ENCODE measurements around the gene CDH4.

Gene CDH4

GRCh38 chr20:61819574-61819846 is 567.4 kb downstream of the CDH4 start:
- Mint-ChIP-seq H3K9me3 (peaks cover 9% of the 10 kb centered on the region), H3K36me3 (ENCODE audit: low read depth) (no peaks in the 10 kb centered on the region)

DNA sequence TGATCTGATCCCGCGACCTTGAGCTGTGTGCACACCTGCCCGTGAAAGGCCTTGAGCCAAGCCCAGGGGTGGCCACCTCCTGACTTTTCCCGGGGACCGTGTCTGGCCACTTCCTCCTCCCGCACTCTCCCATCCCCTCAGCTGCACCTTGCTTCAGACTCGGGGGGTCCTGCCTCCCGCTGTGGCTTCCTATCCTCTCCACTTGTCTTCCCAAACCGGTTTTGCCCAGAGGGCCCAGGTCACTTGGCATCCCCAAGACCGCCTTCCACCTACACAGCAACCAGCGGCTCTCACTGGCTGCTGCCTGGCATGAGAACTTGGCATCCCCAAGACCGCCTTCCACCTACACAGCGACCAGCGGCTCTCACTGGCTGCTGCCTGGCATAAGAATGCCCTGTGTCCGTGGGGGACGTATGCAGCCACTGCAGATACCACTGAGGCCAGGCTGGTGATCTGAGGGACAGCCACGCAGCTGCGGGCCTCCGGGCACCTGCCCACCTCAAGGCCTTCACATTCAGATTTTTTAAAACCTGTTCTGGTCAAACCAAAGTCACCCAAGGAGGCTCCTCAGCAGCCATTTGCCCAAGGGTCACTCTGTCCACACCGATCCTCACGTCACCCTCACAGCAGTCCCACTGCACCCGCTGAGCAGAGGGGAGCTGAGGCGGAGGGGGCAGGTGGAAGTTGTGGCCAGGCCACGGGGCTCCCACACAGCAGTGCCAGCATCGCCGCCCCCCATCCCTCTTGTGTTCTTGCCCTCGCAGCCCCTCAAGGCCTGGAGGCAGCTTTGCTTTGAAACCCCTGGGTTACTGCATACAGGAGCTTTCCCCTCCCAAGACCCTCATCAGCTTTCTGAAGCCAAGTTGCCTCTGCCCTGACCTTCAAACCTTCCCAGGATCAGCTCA is 568.1 kb downstream of the CDH4 start:
- no peak overlapping the region for H3K4me3 Mint-ChIP-seq
- no peak overlapping the region for H3K27ac Mint-ChIP-seq
- no peaks in the 10 kb centered on the region for H3K36me3 Mint-ChIP-seq (ENCODE audit: low read depth)
- no peaks in the 10 kb centered on the region for H3K27me3 Mint-ChIP-seq
- intact Hi-C loops (cut with micrococcal nuclease), result no loop called here
- H3K4me1 Mint-ChIP-seq (ENCODE audit: low read depth), result no peaks in the 10 kb centered on the region
- H3K9me3 Mint-ChIP-seq, result peaks cover 9% of the 10 kb centered on the region

More at GRCh38 chr20:61819574-61819846, 567.4 kb downstream of the CDH4 start:
- Mint-ChIP-seq H3K4me3 (no peak overlapping the region), H3K27me3 (no peaks in the 10 kb centered on the region), H3K27ac (no peak overlapping the region), H3K4me1 (ENCODE audit: low read depth) (no peaks in the 10 kb centered on the region)
- intact Hi-C loops (cut with micrococcal nuclease), result no loop called here

DNA sequence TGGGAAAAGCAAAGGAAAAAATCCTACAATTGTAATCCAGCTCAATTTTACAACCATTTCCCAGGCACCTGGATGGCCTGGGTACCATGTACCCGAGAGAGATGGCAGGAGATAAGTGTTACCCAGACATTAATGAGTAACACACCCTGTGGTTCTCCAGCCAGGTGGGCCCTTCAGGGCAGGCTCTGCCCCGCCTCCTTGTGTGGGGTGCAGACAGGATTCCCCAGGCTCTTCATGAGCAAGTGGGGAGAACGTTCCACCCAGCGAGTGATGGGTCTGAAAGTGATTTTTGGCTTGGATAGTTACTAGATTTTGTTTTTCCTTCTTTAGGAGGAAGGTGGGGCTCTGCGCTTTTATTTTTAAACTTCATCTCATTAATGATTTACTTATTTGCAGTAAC is 569.7 kb downstream of the CDH4 start:
- Mint-ChIP-seq H3K27ac (no peak overlapping the region), H3K4me3 (no peak overlapping the region), H3K4me1 (ENCODE audit: low read depth) (no peaks in the 10 kb centered on the region), H3K27me3 (no peaks in the 10 kb centered on the region), H3K36me3 (ENCODE audit: low read depth) (no peaks in the 10 kb centered on the region), H3K9me3 (peaks cover 9% of the 10 kb centered on the region)
- intact Hi-C loops (cut with micrococcal nuclease), result no loop called here

- intact Hi-C loops (cut with micrococcal nuclease), result no loop called here
- Mint-ChIP-seq H3K36me3 (ENCODE audit: low read depth) (no peaks in the 10 kb centered on the region), H3K4me1 (ENCODE audit: low read depth) (no peaks in the 10 kb centered on the region), H3K27ac (no peak overlapping the region), H3K4me3 (no peak overlapping the region), H3K27me3 (no peaks in the 10 kb centered on the region), H3K9me3 (peaks cover 9% of the 10 kb centered on the region)
These were observed 570.3 kb downstream of the CDH4 start for GRCh38 chr20:61822396-61822795.

DNA sequence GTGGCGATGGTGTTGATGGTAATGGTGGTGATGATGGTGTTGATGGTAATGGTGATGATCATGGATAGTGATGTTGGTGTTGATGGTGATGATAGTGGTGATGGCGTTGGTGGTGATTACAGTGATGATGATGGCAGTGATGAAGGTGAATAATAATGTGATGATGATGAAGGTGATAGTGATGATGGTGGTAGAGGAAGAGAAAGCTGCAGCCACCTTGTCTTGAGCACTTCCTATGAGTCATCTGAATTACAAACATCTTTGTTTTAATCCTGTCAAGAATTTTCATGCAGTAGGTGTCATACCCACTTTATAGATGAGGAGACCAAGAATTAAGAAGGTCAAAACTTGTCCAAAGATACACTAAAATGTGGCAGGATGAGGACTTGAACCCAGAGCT is 571.2 kb downstream of the CDH4 start:
- H3K4me3 Mint-ChIP-seq, result no peak overlapping the region
- H3K27me3 Mint-ChIP-seq, result peaks cover 2% of the 10 kb centered on the region
- intact Hi-C loops (cut with micrococcal nuclease), result no loop called here
- H3K27ac Mint-ChIP-seq, result no peak overlapping the region
- peaks cover 9% of the 10 kb centered on the region for H3K9me3 Mint-ChIP-seq
- H3K36me3 Mint-ChIP-seq (ENCODE audit: low read depth), result no peaks in the 10 kb centered on the region
- no peaks in the 10 kb centered on the region for H3K4me1 Mint-ChIP-seq (ENCODE audit: low read depth)

GRCh38 chr20:61828891-61829290 is 576.8 kb downstream of the CDH4 start:
- Mint-ChIP-seq H3K27me3 (peaks cover 34% of the 10 kb centered on the region), H3K4me3 (no peak overlapping the region), H3K9me3 (no peaks in the 10 kb centered on the region), H3K4me1 (ENCODE audit: low read depth) (peaks cover 7% of the 10 kb centered on the region), H3K27ac (no peak overlapping the region), H3K36me3 (ENCODE audit: low read depth) (no peaks in the 10 kb centered on the region)
- intact Hi-C loops (cut with micrococcal nuclease), result no loop called here

DNA sequence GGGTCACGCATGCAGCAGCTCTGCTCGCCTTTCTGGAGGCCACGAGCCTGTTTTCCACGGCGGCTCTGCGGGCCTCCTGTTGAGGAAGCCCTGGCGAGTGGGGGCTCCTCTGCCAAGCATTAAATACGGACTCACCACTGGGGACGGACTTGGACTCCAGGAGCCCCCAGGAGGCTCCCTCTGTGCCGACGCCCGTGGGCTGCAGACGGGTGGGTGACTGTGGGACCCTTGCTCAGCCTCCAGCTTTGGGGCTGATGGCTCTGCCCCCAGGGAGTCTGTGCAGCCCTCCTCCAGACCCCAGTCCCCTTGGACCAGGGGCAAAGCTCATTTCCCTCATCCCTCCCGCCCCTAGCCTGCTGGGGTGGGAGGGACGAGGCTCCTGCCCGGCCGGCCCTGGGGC is 577.5 kb downstream of the CDH4 start:
- peaks cover 7% of the 10 kb centered on the region for H3K4me1 Mint-ChIP-seq (ENCODE audit: low read depth)
- peaks cover 34% of the 10 kb centered on the region for H3K27me3 Mint-ChIP-seq
- no peak overlapping the region for H3K4me3 Mint-ChIP-seq
- no peaks in the 10 kb centered on the region for H3K36me3 Mint-ChIP-seq (ENCODE audit: low read depth)
- intact Hi-C loops (cut with micrococcal nuclease), result no loop called here
- H3K27ac Mint-ChIP-seq, result no peak overlapping the region
- H3K9me3 Mint-ChIP-seq, result no peaks in the 10 kb centered on the region

DNA sequence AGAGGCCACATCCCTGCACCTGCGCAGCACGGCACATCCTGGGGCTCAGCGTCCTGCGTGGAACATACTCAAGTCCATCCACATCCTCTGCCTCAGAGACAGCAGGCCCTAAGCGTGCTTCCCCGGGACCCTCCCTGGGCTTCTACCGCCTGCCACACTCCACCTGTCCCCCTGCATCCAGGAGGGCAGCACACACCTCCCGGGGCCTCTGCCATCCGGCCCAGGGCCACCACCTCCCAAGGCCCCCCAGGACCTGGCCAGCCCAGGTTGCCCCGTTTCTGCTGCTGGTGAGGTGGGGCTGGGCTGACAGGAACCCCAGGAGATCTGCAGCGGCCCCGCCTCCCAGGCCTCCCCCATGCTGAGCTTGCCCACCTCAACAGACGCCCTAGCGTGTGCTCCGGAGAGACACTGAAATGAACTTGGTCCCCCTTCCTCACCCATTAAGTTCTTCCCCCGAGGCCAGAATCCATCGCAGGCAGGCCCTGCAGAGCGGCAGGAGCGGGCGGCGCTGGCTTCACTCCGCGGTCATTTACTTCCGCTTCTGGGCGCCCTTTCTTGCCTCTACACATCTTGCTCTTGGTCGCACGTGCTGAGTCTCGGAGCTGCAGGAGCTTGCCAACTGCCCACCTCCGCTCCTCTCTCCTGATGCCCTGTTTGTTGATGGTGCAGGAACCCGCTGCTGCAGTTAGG is 578.3 kb downstream of the CDH4 start:
- peaks cover 34% of the 10 kb centered on the region for H3K27me3 Mint-ChIP-seq

GRCh38 chr20:61830991-61831390 is 578.9 kb downstream of the CDH4 start:
- H3K27me3 Mint-ChIP-seq, result peaks cover 34% of the 10 kb centered on the region
- intact Hi-C loops (cut with micrococcal nuclease), result no loop called here
- H3K36me3 Mint-ChIP-seq (ENCODE audit: low read depth), result no peaks in the 10 kb centered on the region
- H3K4me1 Mint-ChIP-seq (ENCODE audit: low read depth), result peaks cover 7% of the 10 kb centered on the region
- no peak overlapping the region for H3K27ac Mint-ChIP-seq
- H3K9me3 Mint-ChIP-seq, result no peaks in the 10 kb centered on the region
- H3K4me3 Mint-ChIP-seq, result no peak overlapping the region

More for the DNA sequence above, 578.3 kb downstream of the CDH4 start:
- Mint-ChIP-seq H3K4me1 (ENCODE audit: low read depth) (peaks cover 7% of the 10 kb centered on the region), H3K9me3 (no peaks in the 10 kb centered on the region), H3K4me3 (no peak overlapping the region), H3K27ac (no peak overlapping the region), H3K36me3 (ENCODE audit: low read depth) (no peaks in the 10 kb centered on the region)
- intact Hi-C loops (cut with micrococcal nuclease), result no loop called here

DNA sequence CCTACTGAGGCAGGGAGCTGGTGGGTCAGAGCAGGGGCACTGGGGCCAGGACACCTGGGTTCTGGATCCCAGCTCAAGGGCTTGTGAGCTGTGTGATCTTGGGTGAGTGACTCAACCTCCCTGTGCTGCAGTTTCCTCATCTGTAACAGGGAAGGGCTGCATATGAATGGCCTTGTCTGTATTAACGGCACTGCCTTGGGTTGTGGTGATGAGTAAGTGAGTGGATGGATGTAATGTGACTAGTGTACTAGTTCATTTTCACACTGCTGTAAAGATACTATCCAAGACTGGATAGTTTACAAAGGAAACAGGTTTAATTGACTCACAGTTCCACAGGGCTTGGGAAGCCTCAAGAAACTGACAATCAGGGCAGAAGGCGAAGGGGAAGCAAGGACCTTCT is 580.1 kb downstream of the CDH4 start:
- Mint-ChIP-seq H3K27me3 (peaks cover 34% of the 10 kb centered on the region), H3K4me3 (no peak overlapping the region), H3K36me3 (ENCODE audit: low read depth) (no peaks in the 10 kb centered on the region), H3K9me3 (no peaks in the 10 kb centered on the region), H3K4me1 (ENCODE audit: low read depth) (peaks cover 7% of the 10 kb centered on the region), H3K27ac (no peak overlapping the region)
- intact Hi-C loops (cut with micrococcal nuclease), result no loop called here

GRCh38 chr20:61833807-61834610 is 581.9 kb downstream of the CDH4 start:
- intact Hi-C loops (cut with micrococcal nuclease), result no loop called here
- no peaks in the 10 kb centered on the region for H3K36me3 Mint-ChIP-seq (ENCODE audit: low read depth)
- no peak overlapping the region for H3K27ac Mint-ChIP-seq
- H3K9me3 Mint-ChIP-seq, result no peaks in the 10 kb centered on the region
- no peak overlapping the region for H3K4me3 Mint-ChIP-seq
- peaks cover 30% of the 10 kb centered on the region for H3K27me3 Mint-ChIP-seq
- peaks cover 7% of the 10 kb centered on the region for H3K4me1 Mint-ChIP-seq (ENCODE audit: low read depth)

- no peak overlapping the region for H3K27ac Mint-ChIP-seq
- intact Hi-C loops (cut with micrococcal nuclease), result no loop called here
- no peak overlapping the region for H3K4me3 Mint-ChIP-seq
These were observed 583.2 kb downstream of the CDH4 start for GRCh38 chr20:61835301-61835700.

GRCh38 chr20:61835791-61836350 is 583.8 kb downstream of the CDH4 start:
- no peaks in the 10 kb centered on the region for H3K9me3 Mint-ChIP-seq
- no peak overlapping the region for H3K27ac Mint-ChIP-seq
- H3K36me3 Mint-ChIP-seq (ENCODE audit: low read depth), result no peaks in the 10 kb centered on the region
- peaks cover under 1% of the 10 kb centered on the region for H3K4me1 Mint-ChIP-seq (ENCODE audit: low read depth)
- no peak overlapping the region for H3K4me3 Mint-ChIP-seq
- peaks cover 13% of the 10 kb centered on the region for H3K27me3 Mint-ChIP-seq
- intact Hi-C loops (cut with micrococcal nuclease), result no loop called here

More at GRCh38 chr20:61835301-61835700, 583.2 kb downstream of the CDH4 start:
- Mint-ChIP-seq H3K4me1 (ENCODE audit: low read depth) (peaks cover 6% of the 10 kb centered on the region), H3K9me3 (no peaks in the 10 kb centered on the region), H3K36me3 (ENCODE audit: low read depth) (no peaks in the 10 kb centered on the region), H3K27me3 (peaks cover 19% of the 10 kb centered on the region)

DNA sequence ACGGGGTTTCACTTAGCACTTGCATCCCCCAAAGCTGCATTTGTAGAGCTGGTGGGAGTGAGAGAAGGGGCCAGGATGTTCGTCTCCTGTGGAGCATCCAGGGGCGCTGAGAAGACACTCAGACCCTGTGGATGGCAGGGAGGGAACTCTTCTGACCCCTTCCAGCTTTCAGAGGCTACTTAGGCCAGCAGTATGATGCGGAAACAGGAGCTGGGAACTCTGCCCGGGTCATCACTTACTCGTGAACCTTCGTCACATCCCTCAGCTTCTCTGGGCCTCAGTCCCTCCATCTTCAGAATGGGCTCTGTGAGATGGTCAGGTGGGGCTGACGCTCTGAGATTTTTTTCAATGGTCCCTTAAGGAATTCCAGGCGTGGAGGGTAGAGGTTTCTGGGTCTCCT is 585.1 kb downstream of the CDH4 start:
- Mint-ChIP-seq H3K9me3 (no peaks in the 10 kb centered on the region), H3K4me1 (ENCODE audit: low read depth) (no peaks in the 10 kb centered on the region), H3K27ac (no peak overlapping the region), H3K27me3 (peaks cover under 1% of the 10 kb centered on the region), H3K36me3 (ENCODE audit: low read depth) (no peaks in the 10 kb centered on the region), H3K4me3 (no peak overlapping the region)
- intact Hi-C loops (cut with micrococcal nuclease), result no loop called here

Data from dendritic cell treated with granulocyte-macrophage colony-stimulating factor and Interleukin-4, amounts not matched to agents 40 ng/mL and 50 ng/mL, for 4 days (primary cell).